HEK293 (cell line): ENCODE measurements around the gene NEMP1.

ENCODE experiments used
- CTCF ChIA-PET: fragments of 350-600 bp; formaldehyde crosslinking; extraction: SDS; loops from one replicate; lab custom pipeline; 2021; ENCODE audit warnings: antibody characterized with exemption; lab: Yijun Ruan, JAX
- POLR2A ChIA-PET: fragments of 300-600 bp; formaldehyde crosslinking; extraction: SDS; loops from one replicate; lab custom pipeline; 2020; ENCODE audit warnings: antibody characterized with exemption, inconsistent platforms; lab: Yijun Ruan, JAX
- H3K27ac ChIP-seq: fragments of 200-500 bp; sonication (Bioruptor generic); 2 replicates; pipeline ENCODE4 v1.5.1; 2014; ENCODE audit warnings: low read depth, low read length, control low read depth, inconsistent platforms; ENCODE audit errors: extremely low read depth
- H3K36me3 ChIP-seq, 2 experiments: fragments of 200-500 bp in 1 of 2; sonication (Bioruptor generic) in 1 of 2; 1 replicate in 1 of 2; 2 replicates in 1 of 2; pipeline ENCODE4 v1.5.1; 2014 to 2017; ENCODE audit warnings: inconsistent platforms in 2 of 2, low read length in 2 of 2; ENCODE audit not compliant: control insufficient read depth in 2 of 2, insufficient read depth in 1 of 2
- H3K4me1 ChIP-seq: fragments of 200-500 bp; sonication (Bioruptor generic); 2 replicates; pipeline ENCODE4 v1.5.1; 2014; ENCODE audit warnings: mild to moderate bottlenecking, low read length, inconsistent platforms; ENCODE audit not compliant: control insufficient read depth, insufficient read depth
- H3K4me3 ChIP-seq: 2 replicates; pipeline ENCODE4 v1.5.1; 2011; ENCODE audit warnings: low read depth, mild to moderate bottlenecking, control low read depth, low read length, moderate library complexity
- H3K9me3 ChIP-seq: fragments of 200-500 bp; sonication (Bioruptor generic); 2 replicates; pipeline ENCODE4 v1.5.1; 2014; ENCODE audit warnings: low read depth, low read length, inconsistent platforms; ENCODE audit not compliant: control insufficient read depth, insufficient read depth
- BCL11A ChIP-seq: fragments of 450-650 bp; formaldehyde crosslinking; IDR thresholded peaks from 2 replicates; pipeline ENCODE4 v1.5.1; 2016; ENCODE audit warnings: low read depth, missing biosample characterization, missing genetic modification characterization
- BCL11B ChIP-seq: fragments of 450-650 bp; formaldehyde crosslinking; IDR thresholded peaks from 2 replicates; pipeline ENCODE4 v1.5.1; 2016; ENCODE audit warnings: low read depth, missing biosample characterization, missing genetic modification characterization
- GLI2 ChIP-seq: fragments of 450-650 bp; formaldehyde crosslinking; IDR thresholded peaks from 2 replicates; pipeline ENCODE4; 2017; ENCODE audit warnings: missing biosample characterization, missing genetic modification characterization, low read depth, borderline replicate concordance
- ZNF214 ChIP-seq: fragments of 450-650 bp; formaldehyde crosslinking; IDR thresholded peaks from 2 replicates; pipeline ENCODE4 v1.5.1; 2017; ENCODE audit warnings: missing biosample characterization, mild to moderate bottlenecking, missing genetic modification characterization, borderline replicate concordance
- ZNF311 ChIP-seq: fragments of 450-650 bp; formaldehyde crosslinking; IDR thresholded peaks from 2 replicates; pipeline ENCODE4 v1.5.1; 2017; ENCODE audit warnings: missing biosample characterization, missing genetic modification characterization, borderline replicate concordance
- ZNF350 ChIP-seq: fragments of 450-650 bp; formaldehyde crosslinking; IDR thresholded peaks from 2 replicates; pipeline ENCODE4 v1.5.0; 2017; ENCODE audit warnings: missing biosample characterization, mild to moderate bottlenecking, missing genetic modification characterization
- ZNF514 ChIP-seq: fragments of 450-650 bp; formaldehyde crosslinking; IDR thresholded peaks from 2 replicates; pipeline ENCODE4 v1.5.1; 2016; ENCODE audit warnings: missing biosample characterization, missing genetic modification characterization
- ZNF555 ChIP-seq: fragments of 450-650 bp; formaldehyde crosslinking; conservative IDR thresholded peaks from 2 replicates; pipeline ENCODE4 v1.5.1; 2017; ENCODE audit warnings: missing biosample characterization, mild to moderate bottlenecking, missing genetic modification characterization, inconsistent platforms
- ZNF571 ChIP-seq: fragments of 450-650 bp; formaldehyde crosslinking; IDR thresholded peaks from 2 replicates; pipeline ENCODE4 v1.5.0; 2017; ENCODE audit warnings: missing biosample characterization, missing genetic modification characterization
- ZNF626 ChIP-seq: fragments of 450-650 bp; sonication (Bioruptor Pico); formaldehyde crosslinking; IDR thresholded peaks from 2 replicates; pipeline ENCODE4 v1.5.1; 2018; ENCODE audit warnings: missing biosample characterization, missing genetic modification characterization, inconsistent platforms
- ZNF830 ChIP-seq: fragments of 450-650 bp; IDR thresholded peaks from 2 replicates; pipeline ENCODE4 v1.5.0; 2018; ENCODE audit warnings: missing biosample characterization, missing genetic modification characterization, low read depth, mild to moderate bottlenecking, moderate library complexity
- TF ChIP-seq, protein P1 (sequence below): fragments of 450-650 bp; IDR thresholded peaks from 2 replicates; pipeline ENCODE4 v1.5.1; 2018; ENCODE audit warnings: missing biosample characterization, missing genetic modification characterization
- TF ChIP-seq, protein P2 (sequence below): fragments of 450-650 bp; formaldehyde crosslinking; IDR thresholded peaks from 2 replicates; pipeline ENCODE4 v1.5.1; 2016; ENCODE audit warnings: missing biosample characterization, missing genetic modification characterization
- TF ChIP-seq, protein P3 (sequence below): fragments of 450-650 bp; formaldehyde crosslinking; IDR thresholded peaks from 2 replicates; pipeline ENCODE4 v1.5.1; 2016; ENCODE audit warnings: missing biosample characterization, missing genetic modification characterization
- TF ChIP-seq, protein P4 (sequence below): fragments of 450-650 bp; formaldehyde crosslinking; IDR thresholded peaks from 2 replicates; pipeline ENCODE4 v1.5.1; 2016; ENCODE audit warnings: missing biosample characterization, missing genetic modification characterization
- TF ChIP-seq, protein P5 (sequence below): fragments of 450-650 bp; formaldehyde crosslinking; IDR thresholded peaks from 2 replicates; pipeline ENCODE4 v1.5.1; 2017; ENCODE audit warnings: missing biosample characterization, missing genetic modification characterization
- TF ChIP-seq, protein P6 (sequence below): fragments of 450-650 bp; formaldehyde crosslinking; IDR thresholded peaks from 2 replicates; pipeline ENCODE4 v1.5.1; 2016; ENCODE audit warnings: missing biosample characterization, missing genetic modification characterization
- TF ChIP-seq, protein P7 (sequence below): fragments of 450-650 bp; formaldehyde crosslinking; IDR thresholded peaks from 2 replicates; pipeline ENCODE4 v1.5.1; 2016; ENCODE audit warnings: missing biosample characterization, missing genetic modification characterization, low read depth
- TF ChIP-seq, protein P8 (sequence below): fragments of 450-650 bp; formaldehyde crosslinking; IDR thresholded peaks from 2 replicates; pipeline ENCODE4 v1.5.1; 2016; ENCODE audit warnings: missing biosample characterization, missing genetic modification characterization, borderline replicate concordance

Gene NEMP1

DNA sequence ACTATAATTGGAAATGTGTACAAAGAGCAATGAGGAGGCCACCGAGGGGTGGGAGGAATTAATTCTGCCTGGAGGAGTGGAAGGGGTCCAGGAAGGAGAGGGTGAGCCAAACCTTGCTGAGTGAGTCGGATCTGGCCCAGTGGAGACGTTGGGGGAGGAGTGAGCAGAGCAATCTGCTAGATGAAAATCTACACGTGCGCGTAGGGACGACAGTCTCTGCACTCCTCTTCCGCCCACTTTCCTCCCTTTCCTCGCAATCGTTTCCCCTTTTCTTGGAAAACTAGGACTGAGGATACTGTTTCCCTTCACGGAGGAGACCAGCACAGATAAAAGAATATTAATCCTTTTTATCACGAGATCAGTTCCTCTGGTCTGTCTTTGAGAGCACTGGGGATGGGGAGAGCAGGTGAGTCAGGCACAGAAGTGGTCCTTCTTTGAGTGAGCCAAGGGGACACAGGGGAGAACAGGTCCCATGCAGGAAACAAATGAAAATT lies 7.5 kb upstream of the NEMP1 start (continued):
- TF ChIP-seq, protein P1, sequence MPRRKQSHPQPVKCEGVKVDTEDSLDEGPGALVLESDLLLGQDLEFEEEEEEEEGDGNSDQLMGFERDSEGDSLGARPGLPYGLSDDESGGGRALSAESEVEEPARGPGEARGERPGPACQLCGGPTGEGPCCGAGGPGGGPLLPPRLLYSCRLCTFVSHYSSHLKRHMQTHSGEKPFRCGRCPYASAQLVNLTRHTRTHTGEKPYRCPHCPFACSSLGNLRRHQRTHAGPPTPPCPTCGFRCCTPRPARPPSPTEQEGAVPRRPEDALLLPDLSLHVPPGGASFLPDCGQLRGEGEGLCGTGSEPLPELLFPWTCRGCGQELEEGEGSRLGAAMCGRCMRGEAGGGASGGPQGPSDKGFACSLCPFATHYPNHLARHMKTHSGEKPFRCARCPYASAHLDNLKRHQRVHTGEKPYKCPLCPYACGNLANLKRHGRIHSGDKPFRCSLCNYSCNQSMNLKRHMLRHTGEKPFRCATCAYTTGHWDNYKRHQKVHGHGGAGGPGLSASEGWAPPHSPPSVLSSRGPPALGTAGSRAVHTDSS (tag by site-specific recombination) = 0 out of 2 replicates have a peak, but pooled peaks have one; percentile 10

DNA sequence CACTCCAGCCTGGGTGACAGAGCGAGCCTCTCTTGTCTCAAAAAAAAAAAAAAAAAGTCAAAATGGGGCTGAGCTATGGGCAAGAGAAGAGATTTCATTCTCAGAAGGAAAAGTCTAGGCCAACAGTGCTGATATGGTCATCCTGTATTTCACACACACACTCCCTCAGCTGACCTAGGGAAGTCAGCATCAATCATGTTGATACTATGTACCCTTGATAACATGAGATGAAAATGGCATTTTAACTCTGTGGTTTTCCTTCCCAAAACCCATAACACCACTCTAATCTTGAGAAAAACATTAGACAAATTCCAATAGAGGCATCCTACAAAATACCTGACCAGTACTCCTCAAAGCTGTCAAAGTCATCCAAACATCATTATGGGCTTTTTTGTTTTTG lies 2.3 kb upstream of the NEMP1 start:
- peaks cover 3% of the 10 kb centered on the region for H3K4me1 ChIP-seq
- H3K9me3 ChIP-seq = no peaks in the 10 kb centered on the region
- POLR2A ChIA-PET = interaction anchor here (0.6 to 4.2 kb wide), 2 partner anchors 8 to 11 kb away, joined by 4 to 53 read pairs; partner anchors contain the start of gene NAB2
- CTCF ChIA-PET = interaction anchor here (0.7 to 4.5 kb wide), 5 partner anchors 11 to 107 kb away, joined by 3 to 35 read pairs (median 11); partner anchors contain the start of gene STAT6
- no peak overlapping the region for H3K4me3 ChIP-seq
- peaks cover 8 to 9% of the 10 kb centered on the region in 2 experiments for H3K36me3 ChIP-seq
- H3K27ac ChIP-seq = no peak overlapping the region
- TF ChIP-seq, protein P2, sequence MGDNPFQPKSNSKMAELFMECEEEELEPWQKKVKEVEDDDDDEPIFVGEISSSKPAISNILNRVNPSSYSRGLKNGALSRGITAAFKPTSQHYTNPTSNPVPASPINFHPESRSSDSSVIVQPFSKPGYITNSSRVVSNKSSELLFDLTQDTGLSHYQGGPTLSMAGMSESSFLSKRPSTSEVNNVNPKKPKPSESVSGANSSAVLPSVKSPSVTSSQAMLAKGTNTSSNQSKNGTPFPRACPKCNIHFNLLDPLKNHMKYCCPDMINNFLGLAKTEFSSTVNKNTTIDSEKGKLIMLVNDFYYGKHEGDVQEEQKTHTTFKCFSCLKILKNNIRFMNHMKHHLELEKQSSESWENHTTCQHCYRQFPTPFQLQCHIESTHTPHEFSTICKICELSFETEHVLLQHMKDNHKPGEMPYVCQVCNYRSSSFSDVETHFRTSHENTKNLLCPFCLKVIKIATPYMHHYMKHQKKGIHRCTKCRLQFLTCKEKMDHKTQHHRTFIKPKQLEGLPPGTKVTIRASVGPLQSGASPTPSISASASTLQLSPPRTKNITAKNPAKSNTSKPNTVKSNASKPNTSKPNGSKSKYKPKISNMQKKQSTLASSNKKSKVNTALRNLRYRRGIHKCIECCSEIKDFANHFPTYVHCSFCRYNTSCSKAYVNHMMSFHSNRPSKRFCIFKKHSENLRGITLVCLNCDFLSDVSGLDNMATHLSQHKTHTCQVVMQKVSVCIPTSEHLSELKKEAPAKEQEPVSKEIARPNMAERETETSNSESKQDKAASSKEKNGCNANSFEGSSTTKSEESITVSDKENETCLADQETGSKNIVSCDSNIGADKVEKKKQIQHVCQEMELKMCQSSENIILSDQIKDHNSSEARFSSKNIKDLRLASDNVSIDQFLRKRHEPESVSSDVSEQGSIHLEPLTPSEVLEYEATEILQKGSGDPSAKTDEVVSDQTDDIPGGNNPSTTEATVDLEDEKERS (tag by site-specific recombination) = no peak
- TF ChIP-seq ZNF350 (tag by site-specific recombination) (no peak), BCL11A (tag by site-specific recombination) (no peak), ZNF214 (tag by site-specific recombination) (no peak), ZNF571 (tag by site-specific recombination) (no peak), ZNF555 (tag by site-specific recombination) (no peak), GLI2 (tag by site-specific recombination) (no peak), ZNF311 (tag by site-specific recombination) (no peak), ZNF830 (tag by site-specific recombination) (no peak), ZNF514 (tag by site-specific recombination) (no peak), ZNF626 (tag by site-specific recombination) (no peak), BCL11B (tag by site-specific recombination) (no peak)
- TF ChIP-seq, protein P3, sequence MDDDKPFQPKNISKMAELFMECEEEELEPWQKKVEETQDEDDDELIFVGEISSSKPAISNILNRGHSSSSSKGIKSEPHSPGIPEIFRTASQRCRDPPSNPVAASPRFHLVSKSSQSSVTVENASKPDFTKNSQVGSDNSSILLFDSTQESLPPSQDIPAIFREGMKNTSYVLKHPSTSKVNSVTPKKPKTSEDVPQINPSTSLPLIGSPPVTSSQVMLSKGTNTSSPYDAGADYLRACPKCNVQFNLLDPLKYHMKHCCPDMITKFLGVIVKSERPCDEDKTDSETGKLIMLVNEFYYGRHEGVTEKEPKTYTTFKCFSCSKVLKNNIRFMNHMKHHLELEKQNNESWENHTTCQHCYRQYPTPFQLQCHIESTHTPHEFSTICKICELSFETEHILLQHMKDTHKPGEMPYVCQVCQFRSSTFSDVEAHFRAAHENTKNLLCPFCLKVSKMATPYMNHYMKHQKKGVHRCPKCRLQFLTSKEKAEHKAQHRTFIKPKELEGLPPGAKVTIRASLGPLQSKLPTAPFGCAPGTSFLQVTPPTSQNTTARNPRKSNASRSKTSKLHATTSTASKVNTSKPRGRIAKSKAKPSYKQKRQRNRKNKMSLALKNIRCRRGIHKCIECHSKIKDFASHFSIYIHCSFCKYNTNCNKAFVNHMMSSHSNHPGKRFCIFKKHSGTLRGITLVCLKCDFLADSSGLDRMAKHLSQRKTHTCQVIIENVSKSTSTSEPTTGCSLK (tag by site-specific recombination) = no peak
- TF ChIP-seq, protein P4, sequence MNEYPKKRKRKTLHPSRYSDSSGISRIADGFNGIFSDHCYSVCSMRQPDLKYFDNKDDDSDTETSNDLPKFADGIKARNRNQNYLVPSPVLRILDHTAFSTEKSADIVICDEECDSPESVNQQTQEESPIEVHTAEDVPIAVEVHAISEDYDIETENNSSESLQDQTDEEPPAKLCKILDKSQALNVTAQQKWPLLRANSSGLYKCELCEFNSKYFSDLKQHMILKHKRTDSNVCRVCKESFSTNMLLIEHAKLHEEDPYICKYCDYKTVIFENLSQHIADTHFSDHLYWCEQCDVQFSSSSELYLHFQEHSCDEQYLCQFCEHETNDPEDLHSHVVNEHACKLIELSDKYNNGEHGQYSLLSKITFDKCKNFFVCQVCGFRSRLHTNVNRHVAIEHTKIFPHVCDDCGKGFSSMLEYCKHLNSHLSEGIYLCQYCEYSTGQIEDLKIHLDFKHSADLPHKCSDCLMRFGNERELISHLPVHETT (tag by site-specific recombination) = no peak
- TF ChIP-seq, protein P5, sequence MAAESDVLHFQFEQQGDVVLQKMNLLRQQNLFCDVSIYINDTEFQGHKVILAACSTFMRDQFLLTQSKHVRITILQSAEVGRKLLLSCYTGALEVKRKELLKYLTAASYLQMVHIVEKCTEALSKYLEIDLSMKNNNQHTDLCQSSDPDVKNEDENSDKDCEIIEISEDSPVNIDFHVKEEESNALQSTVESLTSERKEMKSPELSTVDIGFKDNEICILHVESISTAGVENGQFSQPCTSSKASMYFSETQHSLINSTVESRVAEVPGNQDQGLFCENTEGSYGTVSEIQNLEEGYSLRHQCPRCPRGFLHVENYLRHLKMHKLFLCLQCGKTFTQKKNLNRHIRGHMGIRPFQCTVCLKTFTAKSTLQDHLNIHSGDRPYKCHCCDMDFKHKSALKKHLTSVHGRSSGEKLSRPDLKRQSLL (tag by site-specific recombination) = no peak
- TF ChIP-seq, protein P6, sequence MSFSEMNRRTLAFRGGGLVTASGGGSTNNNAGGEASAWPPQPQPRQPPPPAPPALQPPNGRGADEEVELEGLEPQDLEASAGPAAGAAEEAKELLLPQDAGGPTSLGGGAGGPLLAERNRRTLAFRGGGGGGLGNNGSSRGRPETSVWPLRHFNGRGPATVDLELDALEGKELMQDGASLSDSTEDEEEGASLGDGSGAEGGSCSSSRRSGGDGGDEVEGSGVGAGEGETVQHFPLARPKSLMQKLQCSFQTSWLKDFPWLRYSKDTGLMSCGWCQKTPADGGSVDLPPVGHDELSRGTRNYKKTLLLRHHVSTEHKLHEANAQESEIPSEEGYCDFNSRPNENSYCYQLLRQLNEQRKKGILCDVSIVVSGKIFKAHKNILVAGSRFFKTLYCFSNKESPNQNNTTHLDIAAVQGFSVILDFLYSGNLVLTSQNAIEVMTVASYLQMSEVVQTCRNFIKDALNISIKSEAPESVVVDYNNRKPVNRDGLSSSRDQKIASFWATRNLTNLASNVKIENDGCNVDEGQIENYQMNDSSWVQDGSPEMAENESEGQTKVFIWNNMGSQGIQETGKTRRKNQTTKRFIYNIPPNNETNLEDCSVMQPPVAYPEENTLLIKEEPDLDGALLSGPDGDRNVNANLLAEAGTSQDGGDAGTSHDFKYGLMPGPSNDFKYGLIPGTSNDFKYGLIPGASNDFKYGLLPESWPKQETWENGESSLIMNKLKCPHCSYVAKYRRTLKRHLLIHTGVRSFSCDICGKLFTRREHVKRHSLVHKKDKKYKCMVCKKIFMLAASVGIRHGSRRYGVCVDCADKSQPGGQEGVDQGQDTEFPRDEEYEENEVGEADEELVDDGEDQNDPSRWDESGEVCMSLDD (tag by site-specific recombination) = no peak
- TF ChIP-seq, protein P7, sequence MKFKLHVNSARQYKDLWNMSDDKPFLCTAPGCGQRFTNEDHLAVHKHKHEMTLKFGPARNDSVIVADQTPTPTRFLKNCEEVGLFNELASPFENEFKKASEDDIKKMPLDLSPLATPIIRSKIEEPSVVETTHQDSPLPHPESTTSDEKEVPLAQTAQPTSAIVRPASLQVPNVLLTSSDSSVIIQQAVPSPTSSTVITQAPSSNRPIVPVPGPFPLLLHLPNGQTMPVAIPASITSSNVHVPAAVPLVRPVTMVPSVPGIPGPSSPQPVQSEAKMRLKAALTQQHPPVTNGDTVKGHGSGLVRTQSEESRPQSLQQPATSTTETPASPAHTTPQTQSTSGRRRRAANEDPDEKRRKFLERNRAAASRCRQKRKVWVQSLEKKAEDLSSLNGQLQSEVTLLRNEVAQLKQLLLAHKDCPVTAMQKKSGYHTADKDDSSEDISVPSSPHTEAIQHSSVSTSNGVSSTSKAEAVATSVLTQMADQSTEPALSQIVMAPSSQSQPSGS (tag by site-specific recombination) = no peak
- TF ChIP-seq, protein P8, sequence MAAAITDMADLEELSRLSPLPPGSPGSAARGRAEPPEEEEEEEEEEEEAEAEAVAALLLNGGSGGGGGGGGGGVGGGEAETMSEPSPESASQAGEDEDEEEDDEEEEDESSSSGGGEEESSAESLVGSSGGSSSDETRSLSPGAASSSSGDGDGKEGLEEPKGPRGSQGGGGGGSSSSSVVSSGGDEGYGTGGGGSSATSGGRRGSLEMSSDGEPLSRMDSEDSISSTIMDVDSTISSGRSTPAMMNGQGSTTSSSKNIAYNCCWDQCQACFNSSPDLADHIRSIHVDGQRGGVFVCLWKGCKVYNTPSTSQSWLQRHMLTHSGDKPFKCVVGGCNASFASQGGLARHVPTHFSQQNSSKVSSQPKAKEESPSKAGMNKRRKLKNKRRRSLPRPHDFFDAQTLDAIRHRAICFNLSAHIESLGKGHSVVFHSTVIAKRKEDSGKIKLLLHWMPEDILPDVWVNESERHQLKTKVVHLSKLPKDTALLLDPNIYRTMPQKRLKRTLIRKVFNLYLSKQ = no peak
